ENCODE measurements around the gene RNF183. TPM values are rescaled to one million over a fixed set of nuclear protein-coding genes. Genes with fewer than 3 reads are reported as not detected.

The RNF183 gene
- total RNA-seq, 2 donors from 2014 or later = not detected

DNA sequence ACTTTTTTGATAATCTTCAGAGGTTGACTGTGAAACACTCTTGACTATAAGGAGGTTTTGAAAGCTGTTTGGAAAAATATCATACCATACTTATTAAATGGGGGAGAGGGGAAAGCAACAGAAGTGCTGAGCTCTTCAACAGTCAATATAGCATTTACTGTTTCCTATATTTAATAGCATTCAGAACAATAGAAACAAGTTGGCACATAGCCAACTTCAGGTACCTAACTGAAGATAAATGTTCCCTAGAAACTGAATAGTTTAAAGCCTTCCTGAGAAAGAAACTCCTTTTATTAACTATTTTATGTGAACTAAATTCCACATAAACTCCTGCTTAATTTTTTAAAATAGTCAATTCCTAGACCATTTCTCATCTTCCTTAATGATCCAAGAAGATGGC, 55.5 kb downstream of the RNF183 start:
- Mint-ChIP-seq H3K36me3 (no peaks in the 10 kb centered on the region), H3K27ac (no peak overlapping the region), H3K4me1 (ENCODE audit: low read depth in 2 of 2) (peaks cover 0 to 3% of the 10 kb centered on the region in 2 donors), H3K27me3 (no peaks in the 10 kb centered on the region), H3K9me3 (no peaks in the 10 kb centered on the region), H3K4me3 (no peak overlapping the region)
- ATAC-seq = no peak
- DNase-seq (ENCODE audit: low spot score) = no peak

Other genes starting within 250 kb of the RNF183 start
- gene ZFP37, start 246.7 kb downstream of the RNF183 start, total RNA-seq = 1 to 10 TPM in 1 of 2 donors, under 1 TPM in 1; 0.84 to 2.5 TPM
- gene SLC31A2, start 152.4 kb downstream of the RNF183 start, total RNA-seq = 1 to 10 TPM; 4.3 to 4.8 TPM
- gene FKBP15, start 82.1 kb downstream of the RNF183 start, total RNA-seq = 10 to 100 TPM; 47.2 to 60.4 TPM
- gene SLC31A1, start 81.8 kb downstream of the RNF183 start, total RNA-seq = 10 to 100 TPM; 20.0 to 20.5 TPM
- gene CDC26, start 27.8 kb downstream of the RNF183 start, total RNA-seq = 10 to 100 TPM; 16.5 to 39.1 TPM
- gene PRPF4, start 27.7 kb downstream of the RNF183 start, total RNA-seq = 10 to 100 TPM; 33.9 to 47.8 TPM
- gene WDR31, start 36.9 kb upstream of the RNF183 start, total RNA-seq = 1 to 10 TPM in 1 of 2 donors, under 1 TPM in 1; 0.83 to 1.4 TPM
- 1 to 10 TPM; 2.5 to 5.0 TPM for gene BSPRY, start 46.2 kb upstream of the RNF183 start, total RNA-seq
- gene HDHD3, start 73.6 kb upstream of the RNF183 start, total RNA-seq = 10 to 100 TPM; 11.0 to 15.7 TPM
- gene ALAD, start 97.9 kb upstream of the RNF183 start, total RNA-seq = 10 to 100 TPM; 18.7 to 19.5 TPM
- 10 to 100 TPM; 62.7 to 76.1 TPM for gene POLE3, start 107.3 kb upstream of the RNF183 start, total RNA-seq
- 1 to 10 TPM; 1.1 to 1.3 TPM for gene C9orf43, start 107.4 kb upstream of the RNF183 start, total RNA-seq
- 100 to 1,000 TPM in 1 of 2 donors, 10 to 100 TPM in 1; 71.7 to 144 TPM for gene RGS3, start 160.4 kb upstream of the RNF183 start, total RNA-seq

All from natural killer cell treated with Interleukin-12 subunit alpha and Interleukin-12 subunit beta and Interleukin-15 and Interleukin-18, amount 100 ng/mL, for 72 hours (primary cell).